PC-3 (cell line): ENCODE results near the gene HSD17B4.

ENCODE experiments used
- EZH2 ChIP-seq: fragments of 300-600 bp; sonication (generic); IDR thresholded peaks from one replicate; pipeline ENCODE4 v1.6.1; 2017; ENCODE audit warnings: antibody characterized with exemption, mild to moderate bottlenecking, low read length; ENCODE audit not compliant: unreplicated experiment
- TF ChIP-seq, protein P1 (sequence below): fragments of 300-600 bp; sonication (generic); conservative IDR thresholded peaks from 2 replicates; pipeline ENCODE4 v1.5.1; 2017; ENCODE audit warnings: antibody characterized with exemption, low read depth, mild to moderate bottlenecking, low read length

DNA sequence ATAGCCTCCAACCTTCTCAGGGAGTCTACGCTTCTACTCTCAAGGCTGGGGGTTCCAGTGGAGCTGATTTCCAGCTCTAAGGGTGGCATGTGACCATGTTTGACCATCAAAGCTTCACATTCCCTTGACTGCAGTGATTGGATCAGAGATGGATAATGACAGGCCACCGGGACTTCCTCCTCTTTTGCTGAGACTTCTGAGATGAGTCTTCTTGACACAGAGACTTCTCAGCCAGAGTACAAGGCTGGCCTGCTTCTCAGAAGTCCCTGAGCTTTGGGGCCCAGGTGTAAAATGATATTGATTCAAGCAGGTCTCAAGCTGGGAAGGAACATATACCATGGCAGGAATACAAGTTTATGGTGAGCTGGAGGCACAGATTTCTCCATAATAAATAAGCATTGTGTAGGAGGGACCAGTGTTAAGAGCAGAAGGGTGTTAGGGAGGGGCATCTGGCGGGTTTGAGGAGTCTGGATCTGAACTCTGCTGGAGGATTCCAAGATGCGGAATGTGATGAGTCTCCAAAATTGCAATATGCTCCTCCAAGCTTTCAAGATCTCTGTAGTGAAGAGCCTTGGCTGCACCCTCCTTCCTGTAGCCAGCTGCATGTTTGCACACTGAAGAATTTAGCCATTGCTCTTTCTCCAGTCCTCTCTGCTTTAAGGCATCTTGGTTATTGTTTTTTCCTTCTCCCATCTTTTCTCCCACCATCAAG, 41.7 kb upstream of the HSD17B4 start:
- TF ChIP-seq, protein P1, sequence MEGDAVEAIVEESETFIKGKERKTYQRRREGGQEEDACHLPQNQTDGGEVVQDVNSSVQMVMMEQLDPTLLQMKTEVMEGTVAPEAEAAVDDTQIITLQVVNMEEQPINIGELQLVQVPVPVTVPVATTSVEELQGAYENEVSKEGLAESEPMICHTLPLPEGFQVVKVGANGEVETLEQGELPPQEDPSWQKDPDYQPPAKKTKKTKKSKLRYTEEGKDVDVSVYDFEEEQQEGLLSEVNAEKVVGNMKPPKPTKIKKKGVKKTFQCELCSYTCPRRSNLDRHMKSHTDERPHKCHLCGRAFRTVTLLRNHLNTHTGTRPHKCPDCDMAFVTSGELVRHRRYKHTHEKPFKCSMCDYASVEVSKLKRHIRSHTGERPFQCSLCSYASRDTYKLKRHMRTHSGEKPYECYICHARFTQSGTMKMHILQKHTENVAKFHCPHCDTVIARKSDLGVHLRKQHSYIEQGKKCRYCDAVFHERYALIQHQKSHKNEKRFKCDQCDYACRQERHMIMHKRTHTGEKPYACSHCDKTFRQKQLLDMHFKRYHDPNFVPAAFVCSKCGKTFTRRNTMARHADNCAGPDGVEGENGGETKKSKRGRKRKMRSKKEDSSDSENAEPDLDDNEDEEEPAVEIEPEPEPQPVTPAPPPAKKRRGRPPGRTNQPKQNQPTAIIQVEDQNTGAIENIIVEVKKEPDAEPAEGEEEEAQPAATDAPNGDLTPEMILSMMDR = no peak
- TF ChIP-seq EZH2 = no peak
